Epithelial cell of esophagus (primary cell): Measurements from ENCODE around the gene KCNG2.

Experiments used
- DNase-seq: peaks from one replicate; pipeline ENCODE4 v3.0.0; 2010; ENCODE audit warnings: low read depth
- H3K4me3 ChIP-seq: 2 replicates; pipeline ENCODE4 v1.5.1; 2011; ENCODE audit warnings: mild to moderate bottlenecking, low read length, control low read depth
- TF ChIP-seq, protein P1 (sequence below): IDR thresholded peaks from 2 replicates; pipeline ENCODE4 v1.5.1; 2011; ENCODE audit warnings: low read depth, mild to moderate bottlenecking, low read length, control low read depth, inconsistent platforms; ENCODE audit not compliant: insufficient read depth; ENCODE audit errors: missing control alignments

The KCNG2 gene

GRCh38 chr18:79945118-79946042 is 147.6 kb downstream of the KCNG2 start:
- TF ChIP-seq, protein P1, sequence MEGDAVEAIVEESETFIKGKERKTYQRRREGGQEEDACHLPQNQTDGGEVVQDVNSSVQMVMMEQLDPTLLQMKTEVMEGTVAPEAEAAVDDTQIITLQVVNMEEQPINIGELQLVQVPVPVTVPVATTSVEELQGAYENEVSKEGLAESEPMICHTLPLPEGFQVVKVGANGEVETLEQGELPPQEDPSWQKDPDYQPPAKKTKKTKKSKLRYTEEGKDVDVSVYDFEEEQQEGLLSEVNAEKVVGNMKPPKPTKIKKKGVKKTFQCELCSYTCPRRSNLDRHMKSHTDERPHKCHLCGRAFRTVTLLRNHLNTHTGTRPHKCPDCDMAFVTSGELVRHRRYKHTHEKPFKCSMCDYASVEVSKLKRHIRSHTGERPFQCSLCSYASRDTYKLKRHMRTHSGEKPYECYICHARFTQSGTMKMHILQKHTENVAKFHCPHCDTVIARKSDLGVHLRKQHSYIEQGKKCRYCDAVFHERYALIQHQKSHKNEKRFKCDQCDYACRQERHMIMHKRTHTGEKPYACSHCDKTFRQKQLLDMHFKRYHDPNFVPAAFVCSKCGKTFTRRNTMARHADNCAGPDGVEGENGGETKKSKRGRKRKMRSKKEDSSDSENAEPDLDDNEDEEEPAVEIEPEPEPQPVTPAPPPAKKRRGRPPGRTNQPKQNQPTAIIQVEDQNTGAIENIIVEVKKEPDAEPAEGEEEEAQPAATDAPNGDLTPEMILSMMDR, result no peak
- DNase-seq, result no peak
- no peak overlapping the region for H3K4me3 ChIP-seq

DNA sequence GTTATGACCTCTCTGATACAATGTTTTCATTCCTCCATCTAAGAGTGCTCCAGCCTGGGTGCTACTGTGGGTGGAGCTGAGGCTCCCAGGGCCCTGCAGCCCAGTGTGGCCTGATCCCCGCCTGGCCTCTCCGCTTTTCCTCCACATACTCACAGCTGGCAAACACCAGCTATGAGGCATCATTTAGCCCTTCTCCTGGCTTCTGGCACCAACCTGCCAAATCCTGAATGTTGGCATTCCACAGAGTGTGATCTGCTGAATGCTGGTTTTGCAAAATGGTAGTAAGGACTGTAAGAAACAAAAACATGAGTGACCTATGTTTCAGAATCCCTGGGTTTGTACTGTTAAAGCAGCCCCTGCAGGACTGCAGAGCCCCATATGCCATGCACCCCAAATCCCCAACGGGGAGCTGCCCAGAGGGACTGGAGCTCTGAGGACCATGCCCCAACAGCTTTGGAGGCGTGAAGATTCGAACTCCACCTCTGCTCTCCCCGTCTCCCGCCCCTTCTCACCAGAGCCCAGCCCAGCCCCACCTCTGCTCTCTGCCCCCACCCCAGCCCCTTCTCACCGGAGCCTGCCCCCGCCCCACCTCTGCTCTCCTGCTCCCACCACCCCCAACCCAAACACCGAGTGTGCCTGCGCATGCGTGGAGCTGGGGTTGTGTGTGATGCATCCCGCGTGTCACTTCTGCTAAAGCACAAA is 149.5 kb downstream of the KCNG2 start:
- no peak overlapping the region for H3K4me3 ChIP-seq
- peak; percentile 91 for DNase-seq
- TF ChIP-seq, protein P1, result no peak

DNA sequence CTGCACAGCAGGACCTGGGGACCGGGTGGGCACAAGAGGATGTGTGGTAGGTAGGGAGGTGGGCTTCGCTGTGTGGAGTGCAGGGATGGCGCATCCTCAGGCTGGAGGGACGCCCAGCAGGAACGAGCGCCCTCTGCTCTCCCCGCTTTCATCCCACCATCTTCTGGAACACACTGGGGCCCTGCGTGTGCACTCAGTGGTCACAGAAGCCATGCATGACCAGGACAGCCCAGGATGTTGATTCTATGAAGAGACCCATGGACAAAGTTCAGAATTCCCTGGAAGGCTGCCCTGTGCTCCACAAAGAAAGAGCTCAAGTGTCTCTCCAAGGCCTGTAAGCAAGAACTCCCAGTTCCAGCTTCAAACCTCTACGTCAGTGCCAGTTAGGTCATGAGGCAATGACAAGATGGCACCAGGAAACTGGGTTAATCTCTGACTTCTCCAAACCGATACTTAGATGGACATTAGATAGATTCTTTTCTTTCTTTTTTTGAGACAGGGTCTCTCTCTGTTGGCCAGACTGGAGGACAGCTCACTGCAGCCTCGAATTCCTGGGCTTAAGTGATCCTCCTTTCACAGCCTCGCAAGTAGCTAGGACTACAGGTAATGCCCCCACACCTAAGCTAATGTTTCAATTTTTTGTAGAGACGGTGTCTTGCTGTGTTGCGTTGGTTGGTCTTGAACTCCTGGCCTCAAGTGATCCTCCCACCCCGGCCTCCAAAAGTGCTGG is 150.3 kb downstream of the KCNG2 start:
- TF ChIP-seq, protein P1, result no peak
- DNase-seq, result no peak
- H3K4me3 ChIP-seq, result no peak overlapping the region

DNA sequence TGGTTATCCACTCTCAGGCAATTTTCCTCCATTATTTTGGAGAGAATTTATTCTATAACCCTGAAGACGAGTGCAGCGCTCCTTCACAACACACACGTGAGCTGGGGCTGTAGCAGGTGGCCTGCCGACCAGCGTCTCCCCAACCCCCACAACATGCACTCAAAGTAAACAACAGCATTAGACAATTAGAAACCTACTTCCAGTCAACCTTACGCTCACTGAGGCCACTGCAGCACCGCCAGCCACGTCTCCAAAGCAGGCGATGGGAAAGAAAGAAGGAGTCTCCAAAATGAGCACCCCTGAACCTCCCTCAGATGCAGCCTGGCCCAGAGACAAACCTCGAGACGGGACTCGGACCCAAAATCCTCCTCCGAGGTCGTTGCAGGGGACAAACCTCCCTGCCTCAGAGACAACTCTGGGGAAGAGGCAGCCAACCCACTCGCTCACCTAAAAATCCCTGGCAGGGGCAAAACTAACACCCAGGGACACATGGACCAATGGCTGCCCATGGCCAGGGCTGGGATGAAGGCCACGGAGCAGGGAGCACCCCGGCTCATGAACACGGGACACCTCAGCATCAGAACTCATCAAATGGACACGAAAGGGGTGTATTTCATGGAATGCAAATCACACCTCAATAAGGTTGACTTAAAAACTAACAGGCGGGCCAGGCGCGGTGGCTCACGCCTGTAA is 151.1 kb downstream of the KCNG2 start:
- H3K4me3 ChIP-seq, result no peak overlapping the region
- TF ChIP-seq, protein P1, result no peak
- DNase-seq, result no peak
